Trophoblast cell (in vitro differentiated cells and primary cell): Measurements from ENCODE around the gene PPP1R2C.

Experiments
- DNase-seq, 2 donors: peaks; one replicate each; pipeline ENCODE4 v3.0.0-alpha.2; 2016
- H2AFZ ChIP-seq: 2 replicates; pipeline ENCODE4 v1.6.1; 2013; ENCODE audit warnings: low read length, moderate library complexity, mild to moderate bottlenecking; ENCODE audit not compliant: insufficient read depth, poor library complexity
- H2AK5ac ChIP-seq: 2 replicates; pipeline ENCODE4 v1.6.1; 2013; ENCODE audit warnings: mild to moderate bottlenecking, low read length
- H2BK120ac ChIP-seq: 2 replicates; pipeline ENCODE4 v1.6.1; 2013; ENCODE audit warnings: low read length, mild to moderate bottlenecking, moderate library complexity; ENCODE audit not compliant: insufficient read depth, poor library complexity
- H2BK12ac ChIP-seq: 2 replicates; pipeline ENCODE4 v1.6.1; 2013; ENCODE audit warnings: mild to moderate bottlenecking, low read length, moderate library complexity
- H2BK5ac ChIP-seq: 2 replicates; pipeline ENCODE4 v1.6.1; 2013; ENCODE audit warnings: low read length, low read depth, moderate library complexity, mild to moderate bottlenecking; ENCODE audit not compliant: poor library complexity
- H3K14ac ChIP-seq: 2 replicates; pipeline ENCODE4 v1.6.1; 2013; ENCODE audit warnings: mild to moderate bottlenecking, low read length
- H3K18ac ChIP-seq: 2 replicates; pipeline ENCODE4 v1.6.1; 2013; ENCODE audit warnings: mild to moderate bottlenecking, low read length
- H3K23ac ChIP-seq: 2 replicates; pipeline ENCODE4 v1.6.1; 2013; ENCODE audit warnings: low read length
- H3K27ac ChIP-seq: 2 replicates; pipeline ENCODE4 v1.5.1; 2013; ENCODE audit warnings: low read depth, mild to moderate bottlenecking, inconsistent platforms, low read length, moderate library complexity
- H3K27me3 ChIP-seq: 2 replicates; pipeline ENCODE4 v1.6.1; 2013; ENCODE audit warnings: inconsistent platforms, mild to moderate bottlenecking, low read length, moderate library complexity; ENCODE audit not compliant: insufficient read depth
- H3K36me3 ChIP-seq, 2 experiments: 1 replicate in 1 of 2; 2 replicates in 1 of 2; pipeline ENCODE4 v1.6.1; 2013; ENCODE audit warnings: low read length in 2 of 2, mild to moderate bottlenecking in 2 of 2, moderate library complexity in 1 of 2; ENCODE audit not compliant: insufficient read depth in 2 of 2, control insufficient read depth in 1 of 2
- H3K4ac ChIP-seq: 2 replicates; pipeline ENCODE4 v1.6.1; 2013; ENCODE audit warnings: low read depth, mild to moderate bottlenecking, low read length, moderate library complexity
- H3K4me1 ChIP-seq, 2 experiments: 1 replicate in 1 of 2; 2 replicates in 1 of 2; pipeline ENCODE4 v1.6.1; 2013; ENCODE audit warnings: low read length in 2 of 2, mild to moderate bottlenecking in 2 of 2, moderate library complexity in 1 of 2; ENCODE audit not compliant: insufficient read depth in 2 of 2, control insufficient read depth in 1 of 2
- H3K4me2 ChIP-seq: 2 replicates; pipeline ENCODE4 v1.6.1; 2013; ENCODE audit warnings: inconsistent platforms, mild to moderate bottlenecking, low read length, moderate library complexity
- H3K4me3 ChIP-seq: 2 replicates; pipeline ENCODE4 v1.5.1; 2013; ENCODE audit warnings: mild to moderate bottlenecking, low read depth, low read length, inconsistent platforms
- H3K79me1 ChIP-seq: one replicate; pipeline ENCODE4 v1.6.1; 2013; ENCODE audit warnings: low read length
- H3K79me2 ChIP-seq: 2 replicates; pipeline ENCODE4 v1.6.1; 2013; ENCODE audit warnings: low read length, mild to moderate bottlenecking; ENCODE audit not compliant: control insufficient read depth, insufficient read depth, poor library complexity
- H3K9ac ChIP-seq: 2 replicates; pipeline ENCODE4 v1.6.1; 2013; ENCODE audit warnings: mild to moderate bottlenecking, low read length
- H3K9me3 ChIP-seq: 2 replicates; pipeline ENCODE4 v1.6.1; 2013; ENCODE audit warnings: low read depth, mild to moderate bottlenecking, control low read depth, inconsistent platforms, low read length; ENCODE audit not compliant: insufficient read depth
- H4K12ac ChIP-seq: 2 replicates; pipeline ENCODE4 v1.6.1; 2013; ENCODE audit warnings: low read depth, mild to moderate bottlenecking, low read length, moderate library complexity
- H4K8ac ChIP-seq: 2 replicates; pipeline ENCODE4 v1.6.1; 2013; ENCODE audit warnings: low read depth, mild to moderate bottlenecking, low read length, moderate library complexity
- H4K91ac ChIP-seq: one replicate; pipeline ENCODE4 v1.6.1; 2013; ENCODE audit warnings: low read depth, mild to moderate bottlenecking, low read length, moderate library complexity
- WGBS: extraction: QIAGEN DNeasy Blood & Tissue Kit; methylation state at CpG from one replicate; pipeline ENCODE4 v1.1.7; 2013; ENCODE audit warnings: missing lambda C conversion rate; ENCODE audit not compliant: insufficient read length, insufficient coverage; ENCODE audit errors: extremely low coverage; 5-methylcytosine and 5-hydroxymethylcytosine counted together

PPP1R2C gene

DNA sequence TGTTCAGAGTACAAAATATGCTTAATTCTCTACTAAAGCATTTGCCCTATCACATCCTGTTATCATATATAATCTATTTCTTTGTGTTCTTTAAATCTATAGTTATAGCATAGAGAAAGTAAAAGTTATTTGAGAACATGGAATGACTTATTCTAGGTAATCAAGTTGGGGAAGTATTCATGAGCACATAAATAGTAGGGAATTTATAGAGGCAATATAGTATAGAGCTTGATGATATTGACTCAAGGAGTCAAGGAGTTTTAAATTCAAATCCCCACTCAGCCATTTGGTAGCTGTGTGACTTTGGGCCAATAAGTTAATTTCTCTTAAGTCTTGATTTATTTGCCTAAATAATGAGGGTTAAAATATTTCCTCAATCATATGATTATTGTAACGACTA is 37.5 kb downstream of the PPP1R2C start:
- H4K12ac ChIP-seq = no peak overlapping the region
- no peaks in the 10 kb centered on the region for H3K79me2 ChIP-seq
- WGBS = no CpG with 5 or more reads among the region's 1 CpG
- H4K8ac ChIP-seq = no peak overlapping the region
- H3K9ac ChIP-seq = no peak overlapping the region
- no peaks in the 10 kb centered on the region for H3K9me3 ChIP-seq
- no peaks in the 10 kb centered on the region for H3K79me1 ChIP-seq
- H3K4ac ChIP-seq = no peak overlapping the region
- no peaks in the 10 kb centered on the region for H3K27me3 ChIP-seq
- no peak overlapping the region for H2AK5ac ChIP-seq
- no peak overlapping the region for H3K18ac ChIP-seq
- H2BK12ac ChIP-seq = no peak overlapping the region
- no peak overlapping the region for H3K14ac ChIP-seq
- no peaks in the 10 kb centered on the region for H3K4me1 ChIP-seq
- H2BK120ac ChIP-seq = no peak overlapping the region
- DNase-seq = no peak
- no peak overlapping the region for H2BK5ac ChIP-seq
- no peak overlapping the region for H2AFZ ChIP-seq
- H4K91ac ChIP-seq = no peak overlapping the region
- H3K27ac ChIP-seq = no peak overlapping the region
- H3K4me2 ChIP-seq = no peak overlapping the region
- no peak overlapping the region for H3K23ac ChIP-seq
- H3K36me3 ChIP-seq = no peaks in the 10 kb centered on the region
- no peak overlapping the region for H3K4me3 ChIP-seq

DNA sequence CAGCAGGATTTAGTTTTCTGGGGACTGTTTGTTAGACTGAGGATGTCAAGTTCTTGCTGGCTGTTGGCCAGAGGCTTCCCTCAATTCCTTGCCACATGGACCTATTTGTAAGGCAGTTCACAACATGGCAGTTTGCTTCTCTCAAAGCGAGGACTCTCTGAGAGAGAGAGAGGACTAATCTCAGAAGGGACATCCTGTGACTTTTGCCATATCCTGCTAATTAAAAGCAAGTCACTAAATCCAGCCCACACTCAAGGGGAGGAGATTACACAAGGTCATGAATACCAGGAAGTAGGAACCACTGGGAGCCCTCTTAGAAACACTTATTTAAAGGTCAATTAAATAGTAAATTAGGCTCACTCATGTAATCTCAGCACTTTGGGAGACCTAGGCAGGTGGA is 38.2 kb downstream of the PPP1R2C start:
- Histone ChIP-seq H3K14ac (no peak overlapping the region), H3K79me1 (no peaks in the 10 kb centered on the region), H3K36me3 (no peaks in the 10 kb centered on the region), H2BK120ac (no peak overlapping the region), H3K4me1 (no peaks in the 10 kb centered on the region), H2AFZ (no peak overlapping the region), H3K4me3 (no peak overlapping the region), H4K12ac (no peak overlapping the region), H2BK5ac (no peak overlapping the region), H3K4me2 (no peak overlapping the region), H2BK12ac (no peak overlapping the region), H3K9ac (no peak overlapping the region), H3K4ac (no peak overlapping the region), H3K79me2 (no peaks in the 10 kb centered on the region), H3K18ac (no peak overlapping the region), H3K27me3 (no peaks in the 10 kb centered on the region), H3K23ac (no peak overlapping the region), H4K91ac (no peak overlapping the region), H3K9me3 (no peaks in the 10 kb centered on the region), H4K8ac (no peak overlapping the region), H3K27ac (no peak overlapping the region), H2AK5ac (no peak overlapping the region)
- no CpG with 5 or more reads among the region's 1 CpG for WGBS
- no peak for DNase-seq

DNA sequence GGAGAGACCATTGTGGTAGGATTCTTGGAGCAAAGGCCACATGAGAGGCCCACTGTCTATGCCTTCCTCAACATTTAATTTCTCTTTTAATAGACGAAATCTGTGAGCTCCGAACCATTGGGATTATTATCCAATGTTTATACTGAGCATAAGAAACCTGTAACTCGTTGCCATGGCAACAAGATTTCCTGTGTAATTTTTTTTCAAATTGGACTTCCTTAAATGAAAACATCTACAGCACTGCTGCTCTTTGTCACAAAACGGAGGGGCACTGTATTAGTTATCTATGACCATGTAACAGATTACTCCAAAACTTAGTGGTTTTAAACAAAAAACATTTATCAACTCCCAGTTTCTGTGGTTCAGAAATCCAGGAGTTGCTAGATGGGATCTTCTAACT is 38.7 kb downstream of the PPP1R2C start:
- H3K9me3 ChIP-seq = no peaks in the 10 kb centered on the region
- no peak overlapping the region for H2AFZ ChIP-seq
- no peaks in the 10 kb centered on the region for H3K79me2 ChIP-seq
- no peak overlapping the region for H4K91ac ChIP-seq
- no peak overlapping the region for H3K27ac ChIP-seq
- H3K9ac ChIP-seq = no peak overlapping the region
- no peak overlapping the region for H3K18ac ChIP-seq
- DNase-seq = no peak
- no peak overlapping the region for H2BK120ac ChIP-seq
- no peaks in the 10 kb centered on the region for H3K36me3 ChIP-seq
- no peak overlapping the region for H3K4me3 ChIP-seq
- H2BK5ac ChIP-seq = no peak overlapping the region
- H4K8ac ChIP-seq = no peak overlapping the region
- no peak overlapping the region for H2AK5ac ChIP-seq
- no peak overlapping the region for H2BK12ac ChIP-seq
- no peak overlapping the region for H3K4ac ChIP-seq
- no peaks in the 10 kb centered on the region for H3K4me1 ChIP-seq
- no peaks in the 10 kb centered on the region for H3K79me1 ChIP-seq
- WGBS = no CpG with 5 or more reads among the region's 4 CpGs
- no peak overlapping the region for H3K14ac ChIP-seq
- H3K4me2 ChIP-seq = no peak overlapping the region
- no peak overlapping the region for H3K23ac ChIP-seq
- H3K27me3 ChIP-seq = no peaks in the 10 kb centered on the region
- no peak overlapping the region for H4K12ac ChIP-seq

DNA sequence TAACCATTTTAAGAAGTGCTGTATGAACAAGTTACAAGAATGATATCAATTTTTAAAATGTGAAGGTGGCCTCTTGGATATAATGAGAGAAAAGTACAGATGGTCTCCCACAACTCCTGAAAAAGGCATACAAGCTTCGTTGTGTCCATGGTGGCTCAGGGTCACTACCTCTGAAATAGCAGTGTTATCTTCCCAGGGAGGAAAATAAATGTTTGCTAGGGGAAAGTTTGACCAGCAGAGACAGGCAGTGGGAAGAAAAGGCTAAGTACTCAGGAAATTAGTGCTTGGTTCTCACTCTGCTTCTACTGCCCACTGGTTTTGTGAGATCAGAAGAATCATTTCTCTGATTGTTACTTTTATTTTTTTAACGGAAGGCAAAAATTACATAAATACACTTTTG is 39.4 kb downstream of the PPP1R2C start:
- Histone ChIP-seq H3K18ac (no peak overlapping the region), H2BK5ac (no peak overlapping the region), H3K4ac (no peak overlapping the region), H2AK5ac (no peak overlapping the region), H3K4me1 (no peaks in the 10 kb centered on the region), H2BK12ac (no peak overlapping the region), H3K9ac (no peak overlapping the region), H3K4me2 (no peak overlapping the region), H3K27me3 (no peaks in the 10 kb centered on the region), H3K14ac (no peak overlapping the region), H2AFZ (no peak overlapping the region), H4K12ac (no peak overlapping the region), H3K27ac (no peak overlapping the region), H3K36me3 (no peaks in the 10 kb centered on the region), H2BK120ac (no peak overlapping the region), H3K23ac (no peak overlapping the region), H3K79me2 (no peaks in the 10 kb centered on the region), H3K4me3 (no peak overlapping the region), H4K8ac (no peak overlapping the region), H3K79me1 (no peaks in the 10 kb centered on the region), H4K91ac (no peak overlapping the region), H3K9me3 (no peaks in the 10 kb centered on the region)
- WGBS = no CpG with 5 or more reads among the region's 2 CpGs
- DNase-seq = no peak
